NOMO-1 treated with dmso at 0.1 percent for 144 hours (cell line): ENCODE measurements around the gene LTBP3.
A peak's percentile ranks its signal among the peaks of the same experiment; 100 is the strongest.

ENCODE experiments used
- DNase-seq: peaks from one replicate; lab custom pipeline; 2025; ENCODE audit not compliant: unreplicated experiment; lab: John Stamatoyannopoulos, UW

Gene LTBP3

DNA sequence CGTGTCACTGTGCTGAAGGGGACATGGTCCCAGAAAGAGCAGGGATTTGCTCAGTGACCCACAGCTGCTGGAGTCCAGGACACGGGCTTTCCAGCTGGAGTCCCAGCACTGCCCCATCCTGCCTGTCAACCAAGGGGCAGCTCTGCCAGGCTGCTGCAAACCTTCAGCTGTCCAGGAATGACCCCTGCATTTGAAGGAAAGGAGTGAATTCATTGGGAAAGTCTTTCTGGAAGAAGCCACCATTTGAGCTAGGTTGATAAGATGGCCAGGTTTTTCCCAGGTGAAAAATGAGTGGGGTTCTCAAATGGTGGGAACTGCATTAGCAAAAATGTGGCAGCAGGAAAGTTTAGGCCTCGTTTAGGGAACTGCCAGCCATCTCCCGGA lies 28.1 kb upstream of the LTBP3 start:
- no peak for DNase-seq

DNA sequence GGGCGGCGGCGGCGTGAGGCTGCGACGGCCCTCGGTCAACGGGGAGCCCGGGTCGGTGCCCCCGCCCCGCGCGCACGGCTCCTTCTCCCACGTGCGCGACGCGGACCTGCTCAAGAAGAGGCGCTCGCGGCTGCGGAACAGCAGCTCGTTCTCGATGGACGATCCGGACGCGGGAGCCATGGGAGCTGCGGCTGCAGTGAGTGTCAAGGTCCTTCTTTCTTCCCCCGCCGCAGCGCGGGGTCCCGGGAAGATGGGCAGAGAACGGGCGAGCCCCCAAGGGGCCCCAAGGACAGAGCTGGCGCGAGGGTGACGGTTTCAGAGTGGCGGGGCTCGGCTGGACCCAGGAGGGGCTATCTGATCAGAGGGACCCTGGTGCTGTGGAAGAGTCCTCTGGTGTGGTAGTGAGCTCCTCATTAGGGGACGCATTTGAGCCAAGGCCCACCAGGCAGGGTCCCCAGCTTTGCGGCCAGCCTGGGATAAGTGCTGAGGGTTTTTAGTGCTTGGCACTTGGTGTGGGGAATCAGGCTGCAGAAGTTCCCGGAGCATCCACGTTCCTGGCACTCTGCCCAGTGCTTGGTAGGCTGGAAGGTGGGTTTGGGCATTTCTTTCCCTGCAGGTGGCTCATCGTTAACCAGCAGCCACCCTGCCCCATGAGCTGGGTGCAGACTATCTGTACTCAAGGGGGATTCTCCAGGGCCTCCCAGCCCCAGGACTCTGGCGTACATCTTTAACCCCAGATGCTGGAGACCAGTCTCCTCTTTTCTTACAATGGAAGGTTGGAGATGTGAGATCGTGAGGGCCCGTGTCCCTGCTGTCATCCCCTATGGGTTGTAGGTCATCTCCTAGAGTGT lies 27.5 kb upstream of the LTBP3 start:
- no peak for DNase-seq

DNA sequence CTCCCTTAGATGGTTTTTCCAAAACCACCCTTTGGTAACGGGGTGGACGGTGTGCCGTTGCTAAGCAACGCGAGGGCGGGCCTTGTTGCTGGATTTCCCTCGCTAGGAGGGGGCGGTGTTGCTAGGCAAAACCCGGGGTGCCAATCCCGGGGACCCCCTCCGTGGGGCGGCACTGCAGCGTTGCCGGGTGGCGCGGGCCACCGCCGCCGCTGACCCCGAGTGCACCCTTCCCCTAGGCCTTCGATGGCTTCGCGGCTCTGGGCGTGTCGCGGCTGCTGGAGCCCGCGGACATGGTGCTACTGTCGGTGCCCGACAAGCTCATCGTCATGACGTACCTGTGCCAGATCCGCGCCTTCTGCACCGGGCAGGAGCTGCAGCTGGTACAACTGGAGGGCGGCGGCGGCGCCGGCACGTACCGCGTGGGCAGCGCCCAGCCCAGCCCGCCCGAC lies 26.6 kb upstream of the LTBP3 start:
- no peak for DNase-seq

DNA sequence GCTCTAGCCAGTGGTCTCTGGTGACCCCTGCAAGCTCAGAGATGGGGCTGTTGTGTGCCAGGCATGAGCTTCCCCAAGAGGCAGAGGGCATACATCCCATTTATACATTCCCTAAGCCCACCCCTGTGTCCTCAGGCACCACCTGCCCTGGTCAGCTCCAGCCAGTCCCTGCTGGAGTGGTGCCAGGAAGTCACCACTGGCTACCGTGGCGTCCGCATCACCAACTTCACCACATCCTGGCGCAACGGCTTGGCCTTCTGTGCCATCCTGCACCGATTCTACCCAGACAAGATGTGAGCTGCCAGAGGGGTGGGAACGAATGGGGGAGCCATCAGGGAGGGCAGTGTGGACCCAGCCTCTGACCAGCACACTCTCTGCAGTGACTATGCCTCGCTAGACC lies 25.9 kb upstream of the LTBP3 start:
- DNase-seq, result no peak

DNA sequence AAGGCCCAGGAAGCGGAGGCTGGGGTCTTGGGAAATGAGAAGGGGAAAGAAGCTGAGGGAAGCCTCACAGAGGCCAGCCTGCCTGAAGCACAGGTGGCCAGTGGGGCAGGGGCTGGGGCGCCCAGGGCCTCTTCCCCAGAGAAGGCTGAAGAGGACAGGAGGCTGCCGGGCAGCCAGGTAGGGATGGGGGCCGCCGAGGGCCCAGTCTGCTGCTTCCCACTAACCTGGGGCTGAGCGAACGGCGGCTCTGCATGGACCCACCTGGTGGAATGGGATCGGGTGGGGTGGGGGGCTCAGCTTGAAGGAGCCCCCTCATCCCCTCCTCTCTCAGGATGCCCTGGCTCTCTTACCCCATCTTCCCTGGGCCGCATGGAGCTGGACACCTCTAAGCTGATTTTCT lies 25.4 kb upstream of the LTBP3 start:
- DNase-seq, result no peak

DNA sequence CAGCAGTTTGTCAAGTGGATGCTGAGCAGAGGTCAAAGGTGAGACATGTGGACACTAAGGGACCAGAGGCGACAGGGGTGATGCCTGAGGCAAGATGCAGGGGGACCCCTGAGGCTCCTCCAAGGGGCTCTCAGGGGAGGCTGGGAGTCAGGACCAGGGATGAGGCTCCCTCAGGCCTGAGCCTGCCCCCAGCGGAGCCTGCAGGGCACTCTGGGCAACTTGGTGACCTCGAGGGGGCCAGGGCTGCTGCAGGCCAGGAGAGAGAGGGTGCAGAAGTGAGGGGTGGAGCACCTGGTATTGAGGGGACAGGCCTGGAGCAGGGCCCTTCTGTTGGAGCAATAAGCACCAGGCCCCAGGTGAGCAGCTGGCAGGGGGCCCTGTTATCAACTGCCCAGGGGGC lies 23.8 kb upstream of the LTBP3 start:
- DNase-seq, result no peak

DNA sequence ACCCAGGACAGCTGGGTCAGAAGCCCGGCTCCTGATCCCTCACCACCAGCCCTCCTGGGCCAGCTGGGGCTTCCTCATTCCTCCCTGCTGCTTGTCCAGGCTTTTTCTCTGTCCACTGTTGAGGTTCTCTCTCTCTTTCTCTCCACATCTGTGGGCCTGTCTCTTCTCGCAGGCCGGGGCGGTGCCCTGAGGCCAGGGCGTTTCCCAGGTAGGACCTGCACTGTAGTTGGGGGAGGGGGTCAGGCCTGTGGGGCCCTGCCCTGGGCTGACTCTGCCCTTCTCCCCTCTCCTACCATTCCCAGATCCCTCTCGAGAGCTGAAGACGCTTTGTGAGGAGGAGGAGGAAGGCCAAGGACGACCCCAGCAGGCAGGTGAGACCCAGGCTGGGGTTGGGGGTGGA lies 22.6 kb upstream of the LTBP3 start:
- DNase-seq, result no peak

DNA sequence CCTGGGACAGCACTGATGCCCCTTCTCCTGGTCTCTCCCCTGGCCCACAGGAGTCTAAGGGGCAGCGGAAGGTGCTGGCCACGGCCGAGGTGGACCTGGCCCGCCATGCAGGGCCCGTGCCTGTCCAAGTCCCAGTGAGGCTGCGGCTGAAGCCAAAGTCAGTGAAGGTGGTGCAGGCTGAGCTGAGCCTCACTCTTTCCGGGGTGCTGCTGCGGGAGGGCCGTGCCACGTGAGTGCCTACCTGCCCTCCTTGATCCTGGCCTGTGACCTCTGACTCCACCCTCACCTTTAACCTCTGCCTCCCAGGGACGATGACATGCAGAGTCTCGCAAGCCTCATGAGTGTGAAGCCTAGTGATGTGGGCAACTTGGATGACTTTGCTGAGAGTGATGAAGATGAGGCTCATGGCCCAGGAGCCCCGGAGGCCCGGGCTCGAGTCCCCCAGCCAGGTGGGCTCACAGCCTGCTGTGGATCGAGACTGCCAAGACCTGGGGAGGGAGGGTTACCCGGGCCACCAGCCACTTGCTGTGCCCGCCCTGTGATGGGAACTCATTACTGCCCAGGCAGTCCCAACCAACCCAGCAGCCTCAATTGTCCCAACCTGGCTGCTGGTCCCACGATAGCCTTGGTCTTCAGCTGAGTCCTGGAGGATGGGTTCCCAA lies 22.0 kb upstream of the LTBP3 start:
- DNase-seq, result no peak

DNA sequence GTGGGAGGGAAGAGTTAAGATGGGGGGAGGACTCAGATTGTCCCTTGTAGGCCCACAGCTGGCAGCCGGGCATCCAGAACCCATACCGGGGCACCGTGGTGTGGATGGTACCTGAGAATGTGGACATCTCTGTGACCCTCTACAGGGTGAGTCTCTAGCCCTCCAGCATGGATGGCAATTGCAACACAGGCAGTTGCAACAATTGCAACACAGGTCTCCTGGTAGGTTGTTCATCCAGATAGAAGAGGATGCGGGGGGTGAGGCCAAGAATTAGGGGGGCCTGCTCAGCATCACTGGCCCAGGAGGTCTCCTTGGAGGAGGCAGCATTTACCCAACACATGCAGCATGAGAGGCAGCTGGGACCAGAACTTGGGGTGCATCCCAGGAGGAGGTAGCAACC lies 21.1 kb upstream of the LTBP3 start:
- no peak for DNase-seq

DNA sequence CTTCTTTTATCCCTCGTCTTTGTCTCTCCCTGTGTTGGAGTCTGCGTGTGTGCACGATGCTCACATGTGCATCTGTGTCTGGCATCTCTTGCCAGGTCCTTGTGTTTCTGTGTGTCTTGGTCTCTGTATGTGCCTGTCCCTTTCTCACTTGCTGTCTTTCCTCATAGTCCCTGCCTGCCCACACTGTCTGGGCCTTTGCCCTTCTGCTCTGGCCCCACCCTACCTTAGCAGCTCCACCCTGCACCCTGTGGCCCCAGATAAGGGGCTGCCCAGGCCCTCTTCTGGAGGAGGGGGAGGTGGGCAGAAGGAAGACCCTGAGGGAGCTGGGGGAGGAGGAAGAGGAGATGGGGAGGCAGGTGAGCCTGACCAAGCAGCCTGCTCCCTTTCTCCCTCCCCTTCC lies 20.5 kb upstream of the LTBP3 start:
- DNase-seq, result no peak

DNA sequence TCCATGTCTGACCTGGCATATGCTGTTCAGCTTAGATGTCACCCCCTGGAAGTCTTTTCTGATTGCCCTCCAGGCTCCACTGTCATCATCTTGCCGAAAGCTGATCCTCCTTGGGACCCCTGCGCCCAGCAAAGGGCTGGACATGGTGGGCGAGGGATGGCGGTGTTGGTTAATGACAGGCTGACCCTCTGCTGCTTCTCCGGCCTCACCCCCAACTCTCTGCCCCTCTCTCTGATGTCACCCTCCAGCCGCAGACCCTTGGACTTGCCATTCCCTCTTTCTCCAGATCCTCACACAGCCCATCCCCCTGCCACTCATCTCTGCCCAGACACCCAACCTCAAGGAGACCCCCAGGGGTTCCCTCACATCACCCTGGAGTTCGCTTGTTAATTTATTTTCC lies 20.0 kb upstream of the LTBP3 start:
- no peak for DNase-seq

DNA sequence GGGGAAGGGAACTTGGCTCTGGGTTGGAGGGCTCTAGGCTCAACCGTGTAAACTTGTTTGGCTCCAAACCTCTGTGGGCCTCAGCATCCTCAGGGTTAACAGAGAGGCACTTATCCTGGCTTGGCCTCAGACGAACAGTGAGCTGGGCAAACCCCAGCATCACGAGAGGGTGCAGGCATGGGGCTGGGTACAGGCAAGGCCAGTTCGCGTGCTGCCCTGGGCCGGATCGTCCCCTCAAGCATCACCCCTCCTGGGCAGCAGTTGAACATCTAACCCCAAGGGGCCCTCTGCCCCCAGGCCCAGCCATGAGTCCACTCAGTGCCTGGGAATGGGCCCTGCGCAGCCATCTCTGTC lies 19.6 kb upstream of the LTBP3 start:
- DNase-seq, result no peak

DNA sequence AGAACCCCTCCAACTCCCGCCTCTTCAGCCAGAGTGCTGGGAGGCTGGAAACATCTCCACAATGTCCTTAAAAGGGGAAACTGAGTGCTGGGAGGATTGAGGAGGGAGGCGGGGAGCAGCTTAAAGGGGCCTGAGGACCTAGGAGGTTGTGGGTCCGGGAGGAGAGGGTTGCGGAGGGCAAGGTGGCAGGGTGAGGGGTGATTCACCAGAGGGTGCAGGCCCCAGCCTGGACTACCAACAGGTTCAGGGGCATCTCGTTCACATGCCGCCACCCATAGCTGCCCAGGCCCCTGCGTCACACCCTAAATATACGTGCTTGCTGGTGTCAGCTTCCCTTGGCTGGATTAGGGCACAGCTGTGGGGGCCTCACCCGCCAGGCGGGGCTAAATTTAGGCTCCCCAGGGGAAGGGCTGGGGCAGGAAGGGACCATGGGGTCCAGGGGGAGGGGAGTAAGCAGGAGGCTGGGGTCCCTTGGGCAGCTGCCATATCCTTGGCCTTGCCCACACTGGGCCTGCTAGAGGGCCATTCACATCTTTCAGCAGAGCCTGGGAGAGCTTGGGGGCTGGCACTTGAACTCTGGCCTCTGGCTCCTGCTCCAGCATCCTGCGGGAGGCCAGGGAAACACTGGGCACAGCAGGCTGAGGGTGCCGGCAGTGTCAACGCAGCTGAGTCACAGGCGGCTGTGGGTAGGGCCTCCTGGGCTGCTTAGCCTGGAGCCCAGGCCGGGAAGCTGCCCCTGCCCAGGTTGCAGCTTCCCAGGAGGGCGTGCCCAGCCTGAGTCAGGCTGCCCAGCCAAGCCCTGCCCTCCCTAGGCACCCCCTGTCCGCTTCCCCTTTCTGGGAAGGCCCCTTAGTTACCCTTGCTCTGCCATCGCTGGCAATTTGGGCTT lies 19.0 kb upstream of the LTBP3 start:
- DNase-seq, result peak; percentile 64

DNA sequence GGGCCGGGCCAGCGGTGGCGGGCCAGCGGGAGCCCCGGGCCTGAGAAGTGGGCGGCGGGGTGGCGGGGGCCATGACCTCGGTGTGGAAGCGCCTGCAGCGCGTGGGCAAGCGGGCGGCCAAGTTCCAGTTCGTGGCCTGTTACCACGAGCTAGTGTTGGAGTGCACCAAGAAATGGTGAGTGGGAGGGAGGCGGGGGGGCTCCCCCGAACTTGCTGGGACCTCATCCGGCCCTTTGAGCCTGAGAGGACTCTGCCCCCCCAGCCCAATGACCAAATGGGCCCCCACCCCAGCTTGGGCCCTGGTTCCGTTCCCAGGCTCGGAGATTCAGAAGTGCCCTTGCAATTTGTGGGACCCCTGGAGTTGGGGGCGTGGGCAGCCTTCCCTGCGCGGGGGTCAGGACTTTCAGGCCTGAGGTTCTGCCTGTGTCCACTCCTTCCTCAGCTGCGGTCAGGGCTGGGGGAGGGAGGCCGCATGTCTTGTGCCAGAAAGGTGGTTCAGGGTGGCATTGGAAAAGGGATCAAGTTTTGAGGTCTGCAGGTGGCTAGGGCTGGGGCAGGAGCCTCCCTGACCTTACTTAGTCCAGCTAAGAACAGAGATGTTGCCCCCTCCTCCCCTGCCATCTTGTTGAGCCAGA lies 18.2 kb upstream of the LTBP3 start:
- DNase-seq, result no peak

DNA sequence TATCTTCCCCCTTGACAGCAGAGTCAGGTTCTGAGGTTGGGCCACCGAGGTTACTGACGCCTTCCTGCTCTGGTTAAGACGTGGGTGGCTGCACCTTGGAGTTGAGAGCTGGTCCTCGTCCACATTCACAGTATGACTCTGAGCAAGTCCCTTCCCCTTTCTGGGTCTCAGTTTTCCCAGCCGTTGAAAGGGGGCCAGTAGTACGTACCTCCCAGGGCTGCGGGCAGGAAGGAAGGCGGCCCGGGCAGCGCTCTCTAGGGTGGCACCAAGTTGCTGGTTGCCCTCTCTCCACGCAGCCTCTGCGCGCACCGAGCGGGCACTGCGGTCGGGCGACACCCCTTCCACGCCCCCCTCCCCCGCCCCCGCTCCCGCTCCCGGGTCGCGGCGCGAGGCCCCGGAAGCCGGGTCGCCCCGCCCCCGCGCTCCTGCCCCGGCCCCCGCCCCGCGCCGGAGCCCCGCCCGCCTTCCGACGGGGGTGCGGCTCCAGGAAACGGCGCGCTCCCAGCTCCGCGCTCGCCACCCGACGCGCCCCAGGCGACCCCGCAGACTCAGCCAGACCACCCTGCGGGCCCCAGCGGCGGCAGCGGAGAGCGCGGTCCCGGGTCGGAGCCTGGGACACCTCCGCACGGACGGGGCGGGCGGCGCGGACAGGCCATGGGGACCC lies 17.5 kb upstream of the LTBP3 start, which contains the start of gene EHBP1L1:
TSS of gene EHBP1L1 (plus strand) at position 486 of the 664 bp plus-strand sequence. CDS start 250 bp downstream, outside the sequence.
- peak; percentile 47 for DNase-seq

DNA sequence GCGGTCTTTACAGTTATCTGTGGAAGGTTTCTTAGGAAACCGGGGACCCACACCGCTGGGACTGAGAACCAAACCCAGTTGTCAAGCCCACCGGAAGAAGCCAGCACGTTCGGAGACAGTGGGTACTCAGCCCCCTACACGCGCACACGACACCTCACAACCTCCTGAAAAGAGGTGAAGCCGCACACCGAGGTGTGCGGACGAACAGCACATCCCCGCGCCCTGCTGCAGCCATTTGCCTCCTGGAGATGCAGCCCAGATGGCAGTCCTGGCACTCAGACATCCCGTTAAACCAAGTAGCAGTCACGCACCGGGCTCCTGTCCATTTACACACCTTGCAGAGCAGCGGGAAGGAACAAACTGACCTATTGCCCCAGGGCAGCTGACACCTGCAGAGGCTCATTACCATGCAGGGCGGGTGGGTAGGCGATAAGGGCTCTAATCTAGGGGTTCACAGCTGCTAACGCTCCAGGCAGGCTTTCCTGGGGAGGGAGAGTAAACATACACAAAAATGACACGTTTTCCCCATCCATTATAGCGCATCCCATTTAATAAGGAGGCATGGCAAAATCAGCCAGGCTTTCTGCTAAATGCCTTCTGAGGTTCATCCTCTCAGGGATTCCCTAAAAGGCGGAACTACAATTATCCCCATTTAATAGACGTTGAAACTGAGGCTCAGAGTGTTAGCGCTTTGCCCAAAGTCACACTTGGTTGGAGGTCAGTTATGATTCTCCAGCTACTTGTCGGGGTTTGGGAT lies 16.8 kb upstream of the LTBP3 start:
- DNase-seq, result no peak

DNA sequence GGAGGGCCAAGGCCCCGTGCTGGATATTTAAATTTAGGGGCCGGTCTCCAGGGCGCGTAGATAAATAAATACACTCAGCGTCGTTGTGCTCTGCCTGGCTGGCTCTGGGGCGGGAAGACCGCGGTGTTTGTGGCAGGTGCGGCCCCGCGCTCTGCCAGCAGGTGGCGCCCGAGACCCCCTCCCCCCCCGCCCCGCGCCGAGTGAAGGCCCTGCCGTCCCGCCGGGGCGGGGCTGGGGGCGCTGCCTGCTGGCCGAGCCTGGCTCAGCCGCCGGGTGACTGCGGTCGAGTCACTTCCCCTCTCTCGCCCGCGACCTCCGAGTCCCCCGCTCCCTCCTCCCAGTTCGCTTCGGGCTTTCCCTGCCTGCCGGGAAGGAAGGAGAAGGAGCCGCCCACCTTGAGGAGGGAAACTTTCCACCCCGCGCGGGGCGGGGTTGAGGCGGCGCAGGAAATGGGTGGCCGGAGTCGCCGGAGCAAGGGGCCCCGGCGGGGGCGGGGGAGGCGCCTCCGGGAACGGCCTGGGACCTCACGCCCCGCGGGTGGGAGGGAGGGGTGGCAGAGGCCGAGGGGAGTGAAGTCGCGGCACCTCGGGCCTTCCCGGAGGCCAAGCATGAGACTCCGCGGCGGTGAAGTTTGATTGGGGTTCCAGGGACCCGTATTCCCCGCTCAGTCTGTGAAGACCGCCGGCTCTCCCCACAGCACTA lies 16.1 kb upstream of the LTBP3 start:
- DNase-seq, result peak; percentile 98

DNA sequence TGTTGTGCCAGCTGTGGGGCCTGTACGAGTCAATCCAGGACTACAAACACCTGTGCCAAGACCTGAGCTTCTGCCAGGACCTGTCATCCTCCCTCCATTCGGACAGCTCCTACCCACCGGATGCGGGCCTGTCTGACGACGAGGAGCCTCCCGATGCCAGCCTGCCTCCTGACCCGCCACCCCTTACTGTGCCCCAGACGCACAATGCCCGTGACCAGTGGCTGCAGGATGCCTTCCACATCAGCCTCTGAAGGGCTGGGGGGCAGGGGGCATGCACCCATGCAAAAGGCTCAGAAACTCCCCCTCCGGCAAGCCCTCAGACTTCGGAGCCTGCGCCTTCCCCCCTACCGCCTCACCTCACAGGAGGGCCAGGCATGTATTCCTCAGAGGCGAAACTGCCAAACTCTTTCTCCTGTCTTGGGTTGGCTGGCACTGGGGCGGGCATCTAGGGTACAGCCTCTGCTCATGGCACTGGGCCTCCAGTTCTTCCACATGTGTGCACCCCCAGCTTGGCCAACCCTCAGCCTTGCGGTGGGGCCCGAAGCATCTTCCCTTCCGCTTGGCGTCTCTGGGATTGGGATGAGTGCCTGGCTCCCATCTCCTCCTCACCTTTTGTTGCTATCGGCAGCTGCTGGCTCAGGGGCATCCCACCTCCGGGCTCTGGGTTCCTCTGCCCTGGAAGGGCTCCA lies 15.4 kb upstream of the LTBP3 start:
- no peak for DNase-seq
